Gastroesophageal sphincter (tissue), 3 donors: ENCODE data around the gene MINDY4.

Source experiments
- EP300 ChIP-seq: sonication (generic); formaldehyde crosslinking; IDR thresholded peaks from one replicate; pipeline ENCODE4 v1.6.1; 2017; ENCODE audit warnings: antibody characterized with exemption, mild to moderate bottlenecking
- POLR2A ChIP-seq, 2 donors: fragments of 450-650 bp; IDR thresholded peaks; one replicate each; pipeline ENCODE4 v1.6.1; 2017; ENCODE audit warnings: antibody characterized with exemption in 2 of 2, mild to moderate bottlenecking in 2 of 2, moderate library complexity in 1 of 2
- TF ChIP-seq, protein P1 (sequence below), 4 experiments: fragments of 200-600 bp in 2 of 4; fragments of 450-650 bp in 2 of 4; sonication (generic) in 1 of 4; IDR thresholded peaks; one replicate each; pipeline ENCODE4 v1.5.1; 2017 to 2019; ENCODE audit warnings: antibody characterized with exemption in 4 of 4, mild to moderate bottlenecking in 2 of 4, moderate library complexity in 2 of 4

DNA sequence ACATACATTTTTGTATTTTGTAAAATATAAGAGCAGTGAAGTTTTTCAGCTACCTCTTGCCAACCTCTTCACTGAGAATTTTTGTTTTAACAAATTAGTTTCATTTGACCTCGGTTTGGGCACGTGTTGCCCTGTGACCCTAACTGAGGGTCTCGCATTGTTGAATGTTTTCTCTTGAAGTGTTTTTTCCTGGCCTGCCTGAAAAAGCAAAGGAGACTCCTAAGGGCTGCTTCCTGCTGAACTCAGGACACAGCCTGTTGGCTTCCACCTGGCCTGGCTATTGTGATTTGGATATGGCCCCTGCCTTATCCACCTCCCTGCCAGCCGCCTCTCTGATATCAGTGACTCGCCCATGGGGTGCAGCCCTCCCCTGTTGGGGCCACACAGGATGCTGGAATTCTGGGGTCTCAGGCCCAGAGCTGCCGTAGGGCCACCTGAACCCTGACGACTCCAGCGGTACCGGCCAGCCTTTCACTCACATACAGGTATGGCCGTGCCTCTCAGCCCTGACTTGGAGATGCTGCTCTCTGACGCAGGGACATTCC lies 81.6 kb downstream of the MINDY4 start:
- no peak for TF ChIP-seq EP300
- TF ChIP-seq, protein P1, sequence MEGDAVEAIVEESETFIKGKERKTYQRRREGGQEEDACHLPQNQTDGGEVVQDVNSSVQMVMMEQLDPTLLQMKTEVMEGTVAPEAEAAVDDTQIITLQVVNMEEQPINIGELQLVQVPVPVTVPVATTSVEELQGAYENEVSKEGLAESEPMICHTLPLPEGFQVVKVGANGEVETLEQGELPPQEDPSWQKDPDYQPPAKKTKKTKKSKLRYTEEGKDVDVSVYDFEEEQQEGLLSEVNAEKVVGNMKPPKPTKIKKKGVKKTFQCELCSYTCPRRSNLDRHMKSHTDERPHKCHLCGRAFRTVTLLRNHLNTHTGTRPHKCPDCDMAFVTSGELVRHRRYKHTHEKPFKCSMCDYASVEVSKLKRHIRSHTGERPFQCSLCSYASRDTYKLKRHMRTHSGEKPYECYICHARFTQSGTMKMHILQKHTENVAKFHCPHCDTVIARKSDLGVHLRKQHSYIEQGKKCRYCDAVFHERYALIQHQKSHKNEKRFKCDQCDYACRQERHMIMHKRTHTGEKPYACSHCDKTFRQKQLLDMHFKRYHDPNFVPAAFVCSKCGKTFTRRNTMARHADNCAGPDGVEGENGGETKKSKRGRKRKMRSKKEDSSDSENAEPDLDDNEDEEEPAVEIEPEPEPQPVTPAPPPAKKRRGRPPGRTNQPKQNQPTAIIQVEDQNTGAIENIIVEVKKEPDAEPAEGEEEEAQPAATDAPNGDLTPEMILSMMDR (IDR thresholded peaks at IDR 0.05) = no peak
- no peak for TF ChIP-seq POLR2A (IDR thresholded peaks at IDR 0.05)
